Astrocyte (in vitro differentiated cells and primary cell): ENCODE results near the gene LEUTX. TPM values are rescaled to one million over a fixed set of nuclear protein-coding genes. Genes with fewer than 3 reads are reported as not detected.

Experiments used
- DNase-seq: peaks from one replicate; pipeline ENCODE4 v3.0.0-alpha.2; 2010; ENCODE audit warnings: low read depth
- FAIRE-seq: peaks from 2 replicates; lab custom pipeline; 2011; peaks lifted over from hg19 to GRCh38; lab: Jason Lieb, UNC
- H2AFZ ChIP-seq: 2 replicates; pipeline ENCODE4 v1.6.0; 2012; ENCODE audit warnings: low read depth, low read length, inconsistent platforms
- H3K27ac ChIP-seq: 2 replicates; pipeline ENCODE4 v1.5.1; 2011; ENCODE audit warnings: low read depth, low read length, inconsistent platforms
- H3K27me3 ChIP-seq: 2 replicates; pipeline ENCODE4 v1.6.0; 2011; ENCODE audit warnings: low read length, inconsistent platforms; ENCODE audit not compliant: insufficient read depth
- H3K36me3 ChIP-seq: 2 replicates; pipeline ENCODE4 v1.5.1; 2011; ENCODE audit warnings: low read length, inconsistent platforms; ENCODE audit not compliant: insufficient read depth
- H3K4me1 ChIP-seq: 2 replicates; pipeline ENCODE4 v1.5.1; 2011; ENCODE audit warnings: low read length, inconsistent platforms; ENCODE audit not compliant: insufficient read depth
- H3K4me2 ChIP-seq: 2 replicates; pipeline ENCODE4 v1.6.0; 2012; ENCODE audit warnings: low read length, inconsistent platforms
- H3K4me3 ChIP-seq: 2 replicates; pipeline ENCODE4 v1.5.1; 2011; ENCODE audit warnings: low read depth, mild to moderate bottlenecking, low read length, inconsistent platforms; ENCODE audit not compliant: insufficient read depth
- H3K79me2 ChIP-seq: 2 replicates; pipeline ENCODE4 v1.6.0; 2012; ENCODE audit warnings: mild to moderate bottlenecking, low read length, inconsistent platforms; ENCODE audit not compliant: insufficient read depth
- H3K9ac ChIP-seq: 2 replicates; pipeline ENCODE4 v1.6.0; 2012; ENCODE audit warnings: mild to moderate bottlenecking, low read length, inconsistent platforms
- H3K9me3 ChIP-seq: 2 replicates; pipeline ENCODE4 v1.5.1; 2012; ENCODE audit warnings: low read depth, mild to moderate bottlenecking, low read length, inconsistent platforms; ENCODE audit not compliant: insufficient read depth
- H4K20me1 ChIP-seq: 2 replicates; pipeline ENCODE4 v1.6.0; 2012; ENCODE audit warnings: low read length, inconsistent platforms; ENCODE audit not compliant: insufficient read depth
- H3K27ac Mint-ChIP-seq: one replicate; pipeline ENCODE4 v1.8.0; 2021; ENCODE audit warnings: mild to moderate bottlenecking, mixed read lengths; ENCODE audit not compliant: unreplicated experiment
- H3K27me3 Mint-ChIP-seq: one replicate; pipeline ENCODE4 v1.8.0; 2021; ENCODE audit warnings: low read depth, mixed read lengths; ENCODE audit not compliant: unreplicated experiment
- H3K36me3 Mint-ChIP-seq: one replicate; pipeline ENCODE4 v1.8.0; 2021; ENCODE audit warnings: low read depth, mixed read lengths; ENCODE audit not compliant: unreplicated experiment
- H3K4me1 Mint-ChIP-seq: one replicate; pipeline ENCODE4 v1.8.0; 2021; ENCODE audit warnings: low read depth, mixed read lengths; ENCODE audit not compliant: unreplicated experiment
- H3K4me3 Mint-ChIP-seq: one replicate; pipeline ENCODE4 v1.8.0; 2021; ENCODE audit warnings: mild to moderate bottlenecking, moderate library complexity, mixed read lengths; ENCODE audit not compliant: unreplicated experiment
- H3K9me3 Mint-ChIP-seq: one replicate; pipeline ENCODE4 v1.8.0; 2021; ENCODE audit warnings: mild to moderate bottlenecking, mixed read lengths; ENCODE audit not compliant: unreplicated experiment
- EZH2 ChIP-seq: IDR thresholded peaks from 2 replicates; pipeline ENCODE4 v1.6.1; 2012; ENCODE audit warnings: mild to moderate bottlenecking, low read length, inconsistent platforms; ENCODE audit not compliant: insufficient read depth
- total RNA-seq: library from RNA; stranded (reverse); gene quantifications from 2 replicates; pipeline ENCODE4 v1.2.1, GENCODE V29; 2021
- TF ChIP-seq, protein P1 (sequence below): IDR thresholded peaks from 2 replicates; pipeline ENCODE4 v1.5.1; 2011; ENCODE audit warnings: low read depth, mild to moderate bottlenecking, inconsistent platforms, low read length, moderate library complexity; ENCODE audit not compliant: insufficient read depth

Gene LEUTX
- total RNA-seq, 1 donor from 2014 or later: not detected

DNA sequence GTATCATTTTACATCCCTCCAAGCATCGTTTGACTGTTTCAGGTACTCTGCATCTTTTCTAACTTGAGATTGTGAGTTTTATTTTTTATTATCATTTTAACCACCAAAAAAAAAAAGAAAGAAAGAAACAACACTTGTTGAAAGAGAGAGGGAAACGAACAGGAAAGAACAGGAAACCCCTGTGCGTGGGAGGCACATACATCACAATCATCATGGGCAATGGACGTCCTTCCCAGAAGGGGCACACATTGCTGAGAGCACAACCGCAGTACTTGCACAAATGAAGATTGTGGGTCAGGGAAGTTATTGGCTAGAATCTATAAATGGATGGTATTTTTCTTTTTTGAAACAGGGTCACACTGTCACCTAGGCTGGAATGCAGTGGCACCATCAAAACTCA lies 42.6 kb upstream of the LEUTX start:
- H3K27me3 Mint-ChIP-seq: peaks cover 27% of the 10 kb centered on the region
- H3K36me3 Mint-ChIP-seq: no peaks in the 10 kb centered on the region
- H3K27me3 ChIP-seq: peaks cover 2% of the 10 kb centered on the region

GRCh38 chr19:39737351-39737750 lies 41.3 kb upstream of the LEUTX start:
- Mint-ChIP-seq H3K27ac (no peak overlapping the region), H3K36me3 (no peaks in the 10 kb centered on the region), H3K4me3 (no peak overlapping the region), H3K27me3 (peaks cover 29% of the 10 kb centered on the region), H3K4me1 (no peaks in the 10 kb centered on the region), H3K9me3 (no peaks in the 10 kb centered on the region)
- Histone ChIP-seq H3K4me1 (no peaks in the 10 kb centered on the region), H3K4me3 (no peak overlapping the region), H2AFZ (no peak overlapping the region), H3K9ac (no peak overlapping the region), H3K27ac (no peak overlapping the region), H3K36me3 (no peaks in the 10 kb centered on the region), H3K27me3 (peaks cover 2% of the 10 kb centered on the region), H4K20me1 (no peaks in the 10 kb centered on the region), H3K9me3 (no peaks in the 10 kb centered on the region), H3K79me2 (no peaks in the 10 kb centered on the region), H3K4me2 (no peak overlapping the region)
- DNase-seq: no peak
- TF ChIP-seq EZH2: no peak
- TF ChIP-seq, protein P1, sequence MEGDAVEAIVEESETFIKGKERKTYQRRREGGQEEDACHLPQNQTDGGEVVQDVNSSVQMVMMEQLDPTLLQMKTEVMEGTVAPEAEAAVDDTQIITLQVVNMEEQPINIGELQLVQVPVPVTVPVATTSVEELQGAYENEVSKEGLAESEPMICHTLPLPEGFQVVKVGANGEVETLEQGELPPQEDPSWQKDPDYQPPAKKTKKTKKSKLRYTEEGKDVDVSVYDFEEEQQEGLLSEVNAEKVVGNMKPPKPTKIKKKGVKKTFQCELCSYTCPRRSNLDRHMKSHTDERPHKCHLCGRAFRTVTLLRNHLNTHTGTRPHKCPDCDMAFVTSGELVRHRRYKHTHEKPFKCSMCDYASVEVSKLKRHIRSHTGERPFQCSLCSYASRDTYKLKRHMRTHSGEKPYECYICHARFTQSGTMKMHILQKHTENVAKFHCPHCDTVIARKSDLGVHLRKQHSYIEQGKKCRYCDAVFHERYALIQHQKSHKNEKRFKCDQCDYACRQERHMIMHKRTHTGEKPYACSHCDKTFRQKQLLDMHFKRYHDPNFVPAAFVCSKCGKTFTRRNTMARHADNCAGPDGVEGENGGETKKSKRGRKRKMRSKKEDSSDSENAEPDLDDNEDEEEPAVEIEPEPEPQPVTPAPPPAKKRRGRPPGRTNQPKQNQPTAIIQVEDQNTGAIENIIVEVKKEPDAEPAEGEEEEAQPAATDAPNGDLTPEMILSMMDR: no peak
- FAIRE-seq: no peak

More for the DNA sequence above, 42.6 kb upstream of the LEUTX start:
- H3K4me1 Mint-ChIP-seq: no peaks in the 10 kb centered on the region
- H3K79me2 ChIP-seq: no peaks in the 10 kb centered on the region
- H3K36me3 ChIP-seq: no peaks in the 10 kb centered on the region
- FAIRE-seq (no peak), DNase-seq (no peak)
- H3K4me1 ChIP-seq: no peaks in the 10 kb centered on the region
- H3K9ac ChIP-seq: no peak overlapping the region
- no peaks in the 10 kb centered on the region for H4K20me1 ChIP-seq
- H3K4me2 ChIP-seq: no peak overlapping the region
- TF ChIP-seq EZH2: no peak
- TF ChIP-seq, protein P1: no peak
- H3K9me3 Mint-ChIP-seq: no peaks in the 10 kb centered on the region
- H3K4me3 Mint-ChIP-seq: no peak overlapping the region
- no peak overlapping the region for H3K4me3 ChIP-seq
- no peak overlapping the region for H3K27ac ChIP-seq
- no peak overlapping the region for H2AFZ ChIP-seq
- no peak overlapping the region for H3K27ac Mint-ChIP-seq
- no peaks in the 10 kb centered on the region for H3K9me3 ChIP-seq

- DNase-seq: no peak
- Histone ChIP-seq H3K4me2 (no peak within 1 kb of the TSS), H3K9me3 (no peaks in the 10 kb centered on the region), H3K27ac (no peak within 1 kb of the TSS), H3K27me3 (peaks cover 2% of the 10 kb centered on the region), H3K79me2 (no peaks in the 10 kb centered on the region), H3K4me3 (no peak within 1 kb of the TSS), H3K36me3 (no peaks in the 10 kb centered on the region), H3K9ac (no peak within 1 kb of the TSS), H4K20me1 (no peaks in the 10 kb centered on the region), H2AFZ (no peak within 1 kb of the TSS), H3K4me1 (no peaks in the 10 kb centered on the region)
- no peaks in the 10 kb centered on the region for H3K36me3 Mint-ChIP-seq
- no peaks in the 10 kb centered on the region for H3K4me1 Mint-ChIP-seq
- TF ChIP-seq, protein P1: no peak
- H3K27ac Mint-ChIP-seq: no peak within 1 kb of the TSS
- H3K27me3 Mint-ChIP-seq: peaks cover 34% of the 10 kb centered on the region
- H3K4me3 Mint-ChIP-seq: no peak within 1 kb of the TSS
- no peak for FAIRE-seq
- no peaks in the 10 kb centered on the region for H3K9me3 Mint-ChIP-seq
These were observed 40.8 kb upstream of the LEUTX start, which contains the start of gene CLC for GRCh38 chr19:39737891-39738290. Gene CLC, minus strand, starts transcription at chr19:39738029. Its CDS starts 77 bp downstream, at chr19:39737952.
